ENCODE data around the gene GLMN. TPM values are rescaled to one million over a fixed set of nuclear protein-coding genes. Genes with fewer than 3 reads are reported as not detected.

The GLMN gene
- total RNA-seq, 2 donors from 2014 or later = 27.2 to 27.7 TPM

- H3K9me3 ChIP-seq (ENCODE audit: control insufficient read depth, low read length) = no peaks in the 10 kb centered on the region
- no peak for DNase-seq
- H3K4me1 Mint-ChIP-seq = no peaks in the 10 kb centered on the region
Measured at GRCh38 chr1:92310185-92310597, 11.4 kb upstream of the GLMN start.

GRCh38 chr1:92307980-92308379, 9.2 kb upstream of the GLMN start:
- H3K4me3 Mint-ChIP-seq = no peak overlapping the region
- no peaks in the 10 kb centered on the region for H3K27me3 ChIP-seq (ENCODE audit: control insufficient read depth, insufficient read depth, low read length, poor library complexity, severe bottlenecking)
- H3K4me1 Mint-ChIP-seq = no peaks in the 10 kb centered on the region
- no peaks in the 10 kb centered on the region for H3K4me1 ChIP-seq (ENCODE audit: control insufficient read depth, insufficient read depth, low read length)
- peaks cover 59% of the 10 kb centered on the region for H3K36me3 Mint-ChIP-seq (ENCODE audit: low read depth)
- 95 to 100% methylated on average over 1 to 4 of the region's 4 CpGs for WGBS, 2 experiments (ENCODE audit: insufficient coverage in 1 of 2, insufficient read length in 1 of 2)
- no peaks in the 10 kb centered on the region for H3K27me3 Mint-ChIP-seq (ENCODE audit: insufficient read depth)
- H3K27ac ChIP-seq (ENCODE audit: low read depth, low read length) = no peak overlapping the region
- peaks cover 73% of the 10 kb centered on the region for H3K36me3 ChIP-seq (ENCODE audit: control insufficient read depth, insufficient read depth, low read length)
- H3K27ac Mint-ChIP-seq = no peak overlapping the region
- no peak for DNase-seq
- no peaks in the 10 kb centered on the region for H3K9me3 ChIP-seq (ENCODE audit: control insufficient read depth, low read length)
- no peaks in the 10 kb centered on the region for H3K9me3 Mint-ChIP-seq
- no peak overlapping the region for H3K4me3 ChIP-seq (ENCODE audit: low read length)
- TF ChIP-seq CTCF (conservative IDR thresholded peaks at IDR 0.05) = no peak
- H3K9ac ChIP-seq (ENCODE audit: extremely low read depth, low read length, poor library complexity, severe bottlenecking) = no peak overlapping the region

More at GRCh38 chr1:92310185-92310597, 11.4 kb upstream of the GLMN start:
- Histone ChIP-seq H3K4me1 (ENCODE audit: control insufficient read depth, insufficient read depth, low read length) (no peaks in the 10 kb centered on the region), H3K9ac (ENCODE audit: extremely low read depth, low read length, poor library complexity, severe bottlenecking) (no peak overlapping the region), H3K36me3 (ENCODE audit: control insufficient read depth, insufficient read depth, low read length) (peaks cover 57% of the 10 kb centered on the region), H3K4me3 (ENCODE audit: low read length) (no peak overlapping the region), H3K27me3 (ENCODE audit: control insufficient read depth, insufficient read depth, low read length, poor library complexity, severe bottlenecking) (no peaks in the 10 kb centered on the region), H3K27ac (ENCODE audit: low read depth, low read length) (no peak overlapping the region)
- no peak overlapping the region for H3K27ac Mint-ChIP-seq
- H3K9me3 Mint-ChIP-seq = no peaks in the 10 kb centered on the region
- H3K27me3 Mint-ChIP-seq (ENCODE audit: insufficient read depth) = no peaks in the 10 kb centered on the region
- peaks cover 58% of the 10 kb centered on the region for H3K36me3 Mint-ChIP-seq (ENCODE audit: low read depth)
- H3K4me3 Mint-ChIP-seq = no peak overlapping the region
- TF ChIP-seq CTCF (conservative IDR thresholded peaks at IDR 0.05) = peak; percentile 79

DNA sequence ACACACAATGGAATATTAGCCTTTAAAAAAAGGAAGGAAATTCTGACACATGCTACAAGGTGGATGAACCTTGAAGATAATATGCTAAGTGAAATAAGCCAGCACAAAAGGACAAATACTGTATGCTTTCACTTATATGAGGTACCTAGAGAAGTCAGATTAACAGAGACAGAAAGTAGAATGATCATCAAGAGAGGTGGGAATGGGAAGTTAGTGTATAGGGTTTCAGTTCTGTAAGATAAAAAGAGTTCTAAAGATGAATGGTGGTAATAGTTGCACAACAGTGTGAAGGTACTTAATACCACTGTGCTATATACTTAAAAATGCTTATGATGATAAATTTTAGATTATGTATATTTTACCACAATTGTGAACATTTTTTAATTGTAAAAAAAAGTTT, 7.2 kb upstream of the GLMN start:
- no peak for DNase-seq
- H3K27ac ChIP-seq (ENCODE audit: low read depth, low read length) = no peak overlapping the region
- Mint-ChIP-seq H3K27me3 (ENCODE audit: insufficient read depth) (no peaks in the 10 kb centered on the region), H3K36me3 (ENCODE audit: low read depth) (peaks cover 56% of the 10 kb centered on the region), H3K4me1 (peaks cover under 1% of the 10 kb centered on the region), H3K9me3 (no peaks in the 10 kb centered on the region), H3K27ac (no peak overlapping the region), H3K4me3 (no peak overlapping the region)
- no peak for TF ChIP-seq CTCF (conservative IDR thresholded peaks at IDR 0.05)
- H3K9me3 ChIP-seq (ENCODE audit: control insufficient read depth, low read length) = no peaks in the 10 kb centered on the region
- no peak overlapping the region for H3K4me3 ChIP-seq (ENCODE audit: low read length)
- H3K4me1 ChIP-seq (ENCODE audit: control insufficient read depth, insufficient read depth, low read length) = no peaks in the 10 kb centered on the region
- H3K36me3 ChIP-seq (ENCODE audit: control insufficient read depth, insufficient read depth, low read length) = peaks cover 69% of the 10 kb centered on the region
- no peak overlapping the region for H3K9ac ChIP-seq (ENCODE audit: extremely low read depth, low read length, poor library complexity, severe bottlenecking)
- H3K27me3 ChIP-seq (ENCODE audit: control insufficient read depth, insufficient read depth, low read length, poor library complexity, severe bottlenecking) = no peaks in the 10 kb centered on the region

Measured in endodermal cell (in vitro differentiated cells).